HG03378 (cell line): Measurements from ENCODE around the gene MYOM1.
A peak's percentile ranks its signal among the peaks of the same experiment; 100 is the strongest.

Experiments
- ATAC-seq: cut with Tn5 transposase; IDR thresholded peaks from one replicate; pipeline ENCODE4 v1.9.1; 2021; ENCODE audit warnings: mild to moderate bottlenecking, moderate library complexity; ENCODE audit not compliant: unreplicated experiment

The MYOM1 gene

GRCh38 chr18:3121259-3121658 is 98.5 kb downstream of the MYOM1 start:
- ATAC-seq, result no peak

GRCh38 chr18:3120356-3120755 is 99.4 kb downstream of the MYOM1 start:
- no peak for ATAC-seq

- no peak for ATAC-seq
These were observed 100.1 kb downstream of the MYOM1 start for GRCh38 chr18:3119401-3120341.

GRCh38 chr18:3118195-3119010 is 101.4 kb downstream of the MYOM1 start:
- ATAC-seq, result no peak

- ATAC-seq, result no peak
These were observed 102.1 kb downstream of the MYOM1 start for GRCh38 chr18:3117493-3118192.

- no peak for ATAC-seq
These were observed 104.2 kb downstream of the MYOM1 start for GRCh38 chr18:3115447-3116030.

- no peak for ATAC-seq
These were observed 105.3 kb downstream of the MYOM1 start for GRCh38 chr18:3114451-3114850.

- no peak for ATAC-seq
These were observed 105.7 kb downstream of the MYOM1 start for GRCh38 chr18:3114026-3114425.

GRCh38 chr18:3111523-3112240 is 108.1 kb downstream of the MYOM1 start:
- ATAC-seq, result no peak

- peak; percentile 72 for ATAC-seq
These were observed 109.6 kb downstream of the MYOM1 start for GRCh38 chr18:3110034-3110752.

- ATAC-seq, result no peak
These were observed 112.0 kb downstream of the MYOM1 start for GRCh38 chr18:3107740-3108151.

- no peak for ATAC-seq
These were observed 115.3 kb downstream of the MYOM1 start for GRCh38 chr18:3104190-3105054.

- ATAC-seq, result no peak
These were observed 116.2 kb downstream of the MYOM1 start for GRCh38 chr18:3103576-3103975.

GRCh38 chr18:3102983-3103382 is 116.8 kb downstream of the MYOM1 start:
- no peak for ATAC-seq

- ATAC-seq, result no peak
These were observed 119.2 kb downstream of the MYOM1 start for GRCh38 chr18:3100498-3101132.

GRCh38 chr18:3099327-3099726 is 120.4 kb downstream of the MYOM1 start:
- ATAC-seq, result no peak

GRCh38 chr18:3097082-3097481 is 122.7 kb downstream of the MYOM1 start:
- ATAC-seq, result no peak

- no peak for ATAC-seq
These were observed 123.8 kb downstream of the MYOM1 start for GRCh38 chr18:3095921-3096320.
